Measurements from ENCODE around the gene ZNF519.
"Not testable (repeated sequence)": the region's sequence is repeated elsewhere in the genome, so short reads cannot be mapped to it uniquely, and the experiment has no call there.

The ZNF519 gene

GRCh38 chr18:14146771-14147170 lies 14.5 kb upstream of the ZNF519 start:
- not testable (repeated sequence) for DNase-seq

GRCh38 chr18:14145581-14146338 lies 13.5 kb upstream of the ZNF519 start:
- not testable (repeated sequence) for DNase-seq

GRCh38 chr18:14145021-14145420 lies 12.8 kb upstream of the ZNF519 start:
- not testable (repeated sequence) for DNase-seq

GRCh38 chr18:14144628-14144895 lies 12.3 kb upstream of the ZNF519 start:
- DNase-seq = no peak

- not testable (repeated sequence) for DNase-seq
Measured at GRCh38 chr18:14143871-14144627, 11.8 kb upstream of the ZNF519 start.

GRCh38 chr18:14143396-14143795 lies 11.2 kb upstream of the ZNF519 start:
- DNase-seq = not testable (repeated sequence)

GRCh38 chr18:14142177-14142576 lies 9.9 kb upstream of the ZNF519 start:
- not testable (repeated sequence) for DNase-seq

- DNase-seq = not testable (repeated sequence)
Measured at GRCh38 chr18:14139583-14139982, 7.3 kb upstream of the ZNF519 start.

- not testable (repeated sequence) for DNase-seq
Measured at GRCh38 chr18:14137971-14138370, 5.7 kb upstream of the ZNF519 start.

- not testable (repeated sequence) for DNase-seq
Measured at GRCh38 chr18:14131696-14132270, 452 bp downstream of the ZNF519 start.

GRCh38 chr18:14130804-14131203 lies 1.4 kb downstream of the ZNF519 start:
- DNase-seq = not testable (repeated sequence)

- no peak for DNase-seq
Measured at GRCh38 chr18:14124689-14125088, 7.5 kb downstream of the ZNF519 start.

- no peak for DNase-seq
Measured at GRCh38 chr18:14122097-14122496, 10.1 kb downstream of the ZNF519 start.

GRCh38 chr18:14120926-14121325 lies 11.3 kb downstream of the ZNF519 start:
- no peak for DNase-seq

GRCh38 chr18:14117606-14118005 lies 14.6 kb downstream of the ZNF519 start:
- no peak for DNase-seq

GRCh38 chr18:14106906-14107305 lies 25.3 kb downstream of the ZNF519 start:
- DNase-seq = no peak

GRCh38 chr18:14104906-14105748 lies 27.1 kb downstream of the ZNF519 start:
- no peak for DNase-seq

- no peak for DNase-seq
Measured at GRCh38 chr18:14104201-14104600, 28.0 kb downstream of the ZNF519 start.

- no peak for DNase-seq
Measured at GRCh38 chr18:14100503-14101286, 31.5 kb downstream of the ZNF519 start.

GRCh38 chr18:14098428-14098827 lies 33.8 kb downstream of the ZNF519 start:
- no peak for DNase-seq

GRCh38 chr18:14097761-14098160 lies 34.5 kb downstream of the ZNF519 start:
- DNase-seq = no peak

- DNase-seq = no peak
Measured at GRCh38 chr18:14093307-14093915, 38.8 kb downstream of the ZNF519 start.

Measured in activated CD4-positive, alpha-beta T cell treated with anti-CD3 and anti-CD28 coated beads, Interleukin-2, amount 50 U/mL, for 4 hours (primary cell).